NT2/D1 (cell line): ENCODE data around the gene THAP12.

ENCODE experiments used
- YY1 ChIP-seq: IDR thresholded peaks from 2 replicates; pipeline ENCODE4 v1.6.1; 2011; ENCODE audit not compliant: insufficient read length, insufficient read depth
- ZNF274 ChIP-seq: IDR thresholded peaks from 2 replicates; pipeline ENCODE4 v1.6.1; 2011; ENCODE audit warnings: mild to moderate bottlenecking, low read depth, low read length

DNA sequence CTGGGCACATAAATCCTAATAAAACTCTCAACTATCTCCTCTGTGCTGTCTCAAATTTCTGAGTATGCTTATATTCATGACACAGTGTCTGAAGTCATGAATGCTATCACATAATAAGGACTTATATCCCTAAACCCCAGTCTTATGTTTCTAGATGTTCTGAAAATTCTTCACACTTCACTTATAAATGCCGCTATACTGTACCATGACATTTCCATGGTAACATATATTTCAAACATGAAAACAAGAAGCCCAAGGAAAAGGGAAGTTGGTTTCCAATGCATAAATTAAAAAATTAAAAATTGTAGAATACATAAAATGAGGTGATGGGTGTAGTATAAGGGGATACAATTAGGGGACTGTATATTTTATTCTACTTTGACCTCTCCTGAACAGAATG lies 11.9 kb upstream of the THAP12 start:
- TF ChIP-seq YY1 (no peak), ZNF274 (no peak)
